LHCN-M2 (cell line): ENCODE results near the gene USH2A. TPM values are rescaled to one million over a fixed set of nuclear protein-coding genes. Genes with fewer than 3 reads are reported as not detected.

Experiments
- DNase-seq: peaks from one replicate; pipeline ENCODE4 v3.0.0-alpha.2; 2012; ENCODE audit warnings: low read depth
- total RNA-seq: library from RNA; depleted of rRNA; stranded (reverse); fragments of >200 nt; gene quantifications from 2 replicates; pipeline ENCODE4 v1.2.3, GENCODE V29; 2014

Gene USH2A
- total RNA-seq, 1 experiment from 2014 or later, result under 0.01 TPM

DNA sequence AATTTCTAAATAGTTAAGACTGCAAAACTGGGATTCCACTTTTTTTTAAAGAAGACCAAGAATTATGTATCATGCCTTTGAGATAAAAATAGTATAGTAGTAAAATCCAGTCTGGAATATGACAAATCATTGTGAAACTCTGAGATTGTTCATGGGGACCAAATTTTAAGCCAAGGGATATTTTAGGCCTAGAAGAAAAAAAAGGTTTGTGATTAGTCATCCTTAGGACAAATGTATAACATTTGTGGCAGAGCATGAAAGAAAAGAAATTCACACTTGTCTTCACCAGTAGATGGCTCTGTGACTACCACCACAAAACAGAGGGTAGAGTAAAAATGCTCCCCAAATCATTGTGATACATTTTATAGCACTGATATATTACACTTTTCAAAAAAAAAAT lies 630.1 kb downstream of the USH2A start:
- DNase-seq, result peak; percentile 84

DNA sequence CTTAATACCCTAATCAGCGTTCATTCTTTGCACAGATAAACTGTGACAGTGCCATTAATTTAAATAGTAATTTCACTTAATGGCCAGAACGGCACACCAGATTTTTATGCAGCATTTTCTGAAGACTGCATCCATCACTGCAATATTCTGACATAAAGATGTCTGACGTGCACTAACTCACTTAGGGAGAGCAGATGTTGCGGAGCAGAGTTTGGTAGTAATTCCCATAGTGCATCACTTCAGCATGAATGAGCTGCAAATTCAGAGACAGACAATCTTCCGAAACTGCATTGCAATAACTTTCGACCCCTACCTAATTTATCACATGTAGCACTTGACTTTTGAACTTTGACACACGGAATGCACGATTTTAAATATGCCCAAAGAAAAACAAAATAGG lies 630.8 kb downstream of the USH2A start:
- DNase-seq, result no peak

DNA sequence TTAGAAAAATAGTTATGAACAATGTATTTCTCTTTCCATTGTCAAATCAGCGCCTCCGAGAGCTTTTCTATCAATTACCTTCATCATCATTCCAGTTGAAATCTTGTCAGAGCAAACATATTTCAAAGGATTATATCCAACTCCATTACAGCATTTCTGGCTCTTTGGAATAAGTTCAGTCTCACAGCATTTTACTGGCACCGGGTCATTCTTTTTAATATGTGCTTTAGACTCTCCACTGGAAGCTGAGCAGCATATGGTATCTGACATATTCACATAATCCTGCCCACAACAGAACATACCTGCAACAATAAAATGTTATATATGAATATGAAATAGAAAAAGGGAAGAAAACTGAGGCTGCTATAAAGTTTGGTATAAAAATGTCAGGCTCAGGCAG lies 633.3 kb downstream of the USH2A start:
- DNase-seq, result no peak

DNA sequence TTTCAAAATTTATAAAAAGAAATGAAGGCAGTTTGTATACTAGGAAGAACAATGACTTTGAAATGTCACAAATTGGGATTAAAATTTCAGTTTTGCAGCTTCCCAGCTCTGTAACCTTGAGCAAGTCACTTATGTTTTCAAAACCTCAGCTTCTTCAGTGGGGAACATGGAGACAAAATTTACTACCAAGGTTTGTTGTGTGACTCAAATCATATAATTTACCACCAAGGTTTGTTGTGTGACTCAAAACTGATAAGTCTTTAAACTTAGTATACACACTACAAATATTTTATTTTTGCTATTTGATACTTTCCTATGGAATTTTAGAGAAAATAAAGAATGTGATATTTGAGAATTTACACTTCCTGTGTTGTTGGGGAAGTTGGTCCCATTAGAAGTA lies 636.3 kb downstream of the USH2A start:
- no peak for DNase-seq

DNA sequence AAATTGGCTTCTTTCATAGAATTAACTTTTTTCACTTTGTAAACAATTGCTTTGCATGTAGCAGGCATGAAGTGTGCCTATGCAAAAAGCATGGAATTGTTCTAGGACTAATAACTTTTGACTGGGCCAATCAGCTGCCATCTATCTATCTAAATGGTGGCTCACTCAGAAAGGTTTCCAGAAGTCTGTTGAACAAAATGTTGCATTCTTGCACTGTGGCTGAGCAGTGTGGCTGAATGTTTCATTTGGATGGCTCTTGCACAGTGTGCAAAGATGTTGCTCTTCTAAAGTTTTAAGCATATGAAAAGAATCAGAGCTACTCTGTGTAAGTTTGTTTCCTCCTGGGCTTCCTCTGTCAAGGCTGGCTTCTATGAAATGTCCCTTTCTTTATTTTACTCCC lies 642.6 kb downstream of the USH2A start:
- DNase-seq, result no peak

DNA sequence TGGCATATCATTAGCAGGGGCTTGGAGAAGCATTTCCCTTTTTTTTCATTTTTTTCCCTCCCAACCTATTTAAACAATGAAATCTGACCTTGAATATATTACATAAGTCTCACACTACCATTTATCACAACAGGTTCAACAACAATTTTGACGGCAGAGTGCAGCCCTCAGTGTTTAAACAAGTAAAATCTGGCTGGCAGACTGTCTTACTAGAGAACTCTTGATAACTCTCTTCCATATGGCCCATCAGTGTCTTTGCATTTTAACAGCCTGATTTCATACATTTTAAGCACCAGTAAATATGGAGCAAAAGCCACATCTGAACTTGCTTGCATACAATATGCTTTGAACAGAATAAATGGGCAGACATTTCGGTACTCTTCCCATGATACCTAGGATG lies 643.1 kb downstream of the USH2A start:
- no peak for DNase-seq

DNA sequence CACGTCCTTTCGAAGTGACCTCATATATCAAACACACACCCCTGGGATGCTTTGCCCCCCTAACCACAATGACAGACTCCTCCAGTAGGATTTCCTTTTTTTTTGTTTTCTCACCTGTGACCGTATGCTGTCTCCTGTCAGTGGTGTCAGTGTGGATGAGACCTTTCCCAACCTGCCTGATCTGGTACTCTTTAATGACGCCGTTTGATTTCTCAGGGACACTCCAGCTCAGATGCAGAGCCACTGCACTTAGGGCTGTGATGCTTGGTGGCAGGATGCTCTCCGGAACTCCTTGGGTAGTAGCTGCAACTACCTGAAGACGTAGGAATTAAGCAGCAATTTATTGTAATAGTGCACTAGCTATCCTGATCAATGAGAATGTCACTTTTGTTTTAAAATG lies 643.5 kb downstream of the USH2A start:
- DNase-seq, result no peak

DNA sequence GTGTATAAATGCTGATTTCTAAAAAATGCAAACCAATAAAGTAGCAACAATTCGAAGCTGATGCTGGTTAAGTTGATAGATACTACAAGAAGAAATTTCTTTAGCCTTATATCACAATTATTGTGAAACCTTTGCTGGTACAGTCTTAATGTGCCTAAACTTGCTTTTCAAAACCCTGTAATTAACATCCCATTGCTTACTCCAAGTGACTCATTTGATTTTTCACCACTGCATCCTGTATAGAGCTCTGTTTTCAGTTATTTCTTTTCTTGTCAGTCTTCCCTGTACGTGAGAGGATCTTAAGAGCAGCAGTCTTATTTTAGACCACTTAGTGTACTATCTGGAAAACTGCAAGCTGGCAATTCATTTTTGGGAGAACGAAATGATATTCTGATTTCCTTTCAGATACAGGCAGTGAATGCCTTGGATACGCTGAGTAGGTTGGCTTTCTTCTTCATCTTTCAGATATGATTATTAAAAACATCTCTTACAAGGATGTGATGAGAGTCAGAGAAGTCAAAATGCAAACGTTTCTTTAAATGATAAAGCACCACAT lies 645.8 kb downstream of the USH2A start:
- DNase-seq, result peak; percentile 42

DNA sequence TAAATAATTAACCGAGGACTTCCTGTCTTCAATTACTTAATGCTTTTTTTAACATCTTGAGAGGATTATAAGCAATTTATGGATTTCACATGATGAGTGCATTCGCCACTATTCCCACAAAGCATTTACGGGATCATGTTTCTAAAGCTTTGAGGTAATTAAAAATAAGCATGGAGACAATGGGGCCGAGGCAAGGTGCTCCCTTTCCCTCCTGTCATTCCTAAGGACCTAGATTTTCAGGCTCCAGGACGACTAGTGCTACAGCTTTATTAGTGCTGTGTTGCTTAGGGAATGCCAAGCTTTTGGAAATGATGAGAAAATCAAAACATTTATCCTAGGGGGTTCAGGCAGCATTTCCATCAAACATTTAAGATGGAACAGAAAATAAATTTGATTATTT lies 646.9 kb downstream of the USH2A start:
- DNase-seq, result no peak

DNA sequence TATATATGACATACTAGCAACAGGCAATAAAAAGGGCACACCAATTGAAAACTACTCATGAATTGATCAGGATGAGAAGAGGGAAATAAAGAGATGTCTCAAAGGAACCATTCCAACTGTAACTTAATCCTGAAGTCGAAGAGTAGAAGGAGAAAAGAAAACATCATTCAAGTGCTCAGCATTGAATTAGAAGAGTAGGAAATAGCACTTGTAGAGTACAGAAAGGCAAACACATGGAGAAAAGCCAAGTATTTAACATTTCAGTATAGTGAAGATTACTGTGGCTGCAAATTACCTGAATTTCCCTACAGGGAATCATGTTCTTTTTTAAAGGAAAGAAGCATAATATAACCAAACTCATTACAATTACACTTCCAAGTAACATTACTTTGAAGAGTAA lies 651.1 kb downstream of the USH2A start:
- DNase-seq, result no peak

DNA sequence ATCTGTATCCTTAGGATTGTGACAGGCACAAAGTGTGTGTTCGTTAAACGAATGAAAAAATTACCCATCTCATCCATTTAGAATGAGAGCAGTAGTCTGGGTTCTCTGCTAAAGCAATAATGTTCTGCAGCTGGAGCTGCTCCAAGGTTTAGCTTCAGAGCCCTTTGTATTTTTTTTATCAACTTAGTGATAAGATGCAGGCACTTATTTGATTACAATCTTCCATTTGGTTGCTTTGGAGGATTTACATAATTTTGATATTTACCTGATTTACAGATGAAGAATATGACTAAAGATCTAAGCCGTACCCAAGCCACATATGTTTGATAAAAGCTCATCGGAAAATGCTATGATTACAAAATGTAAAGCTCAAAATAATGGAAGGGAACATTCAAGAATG lies 654.9 kb downstream of the USH2A start:
- DNase-seq, result no peak

DNA sequence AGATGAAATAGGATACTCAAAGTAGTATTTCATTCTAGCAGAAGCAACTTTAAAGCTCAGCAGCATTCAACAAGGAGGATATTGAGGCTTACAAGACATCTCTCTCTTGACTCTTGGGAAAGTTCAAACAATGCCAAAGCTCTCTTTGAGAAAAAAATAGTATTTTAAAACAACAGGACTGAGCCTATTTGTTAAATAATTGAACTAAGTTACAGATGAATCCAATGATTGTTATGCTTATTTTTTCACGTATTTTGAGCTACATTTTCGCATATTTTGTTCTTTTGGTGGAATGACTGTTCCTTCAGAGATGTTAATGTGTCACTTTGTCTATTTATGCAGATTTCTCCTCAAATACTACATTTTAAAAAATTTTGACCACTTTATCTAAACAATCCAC lies 655.5 kb downstream of the USH2A start:
- DNase-seq, result no peak

DNA sequence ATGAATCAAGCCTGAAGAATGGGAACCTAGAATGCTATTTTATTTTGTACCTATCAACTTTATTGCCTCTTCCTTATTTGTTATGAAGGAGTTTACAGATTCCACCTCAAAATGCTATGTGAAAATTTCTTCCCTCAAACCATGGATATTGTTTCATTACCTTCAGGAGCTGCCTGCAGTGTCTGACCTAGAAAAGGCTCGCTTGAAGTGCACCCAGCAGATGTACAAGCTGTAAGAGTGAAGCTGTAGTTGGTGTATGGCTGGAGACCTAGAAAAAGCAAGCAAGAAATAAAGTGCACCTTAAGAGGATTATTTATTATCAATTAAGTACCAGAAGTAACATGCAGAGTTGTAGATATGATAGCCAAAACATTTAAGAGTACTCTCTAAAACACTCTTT lies 656.7 kb downstream of the USH2A start:
- no peak for DNase-seq

DNA sequence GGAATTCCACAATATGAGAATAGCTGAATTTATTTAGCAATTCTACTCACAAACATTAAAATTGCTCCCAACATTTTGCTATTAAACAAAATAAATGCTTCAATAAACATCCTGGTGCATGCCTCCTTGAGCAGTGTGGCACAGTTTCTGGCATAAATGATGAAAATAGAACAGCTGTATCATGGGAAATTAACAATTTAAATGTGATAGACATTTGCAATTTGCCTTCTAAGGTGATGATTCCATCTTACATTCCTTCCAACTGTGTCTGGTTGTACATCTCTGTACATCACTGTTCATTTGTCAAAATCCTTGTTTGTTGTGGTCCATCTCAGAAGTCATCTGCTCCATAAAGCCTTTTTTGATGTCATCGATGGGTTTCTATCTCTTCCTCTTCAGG lies 657.4 kb downstream of the USH2A start:
- DNase-seq, result no peak

DNA sequence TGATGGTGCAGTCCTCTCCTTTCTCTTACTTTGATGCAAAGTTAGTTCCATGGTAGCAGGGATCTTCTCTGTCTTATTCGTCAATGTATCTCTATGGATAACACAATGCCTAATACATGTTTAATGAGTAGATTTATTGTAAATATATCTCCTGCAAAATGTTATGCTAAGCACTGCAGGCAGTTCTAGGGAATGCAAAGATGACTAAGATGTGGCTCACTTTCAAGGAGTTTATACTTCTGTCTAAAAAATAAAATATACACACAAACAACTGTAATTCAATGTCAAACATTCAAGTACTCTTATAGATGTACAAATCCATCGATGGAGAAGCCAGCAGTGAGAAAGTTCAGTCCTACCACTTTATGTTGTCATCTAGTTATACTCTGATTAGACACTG lies 661.8 kb downstream of the USH2A start:
- DNase-seq, result no peak

DNA sequence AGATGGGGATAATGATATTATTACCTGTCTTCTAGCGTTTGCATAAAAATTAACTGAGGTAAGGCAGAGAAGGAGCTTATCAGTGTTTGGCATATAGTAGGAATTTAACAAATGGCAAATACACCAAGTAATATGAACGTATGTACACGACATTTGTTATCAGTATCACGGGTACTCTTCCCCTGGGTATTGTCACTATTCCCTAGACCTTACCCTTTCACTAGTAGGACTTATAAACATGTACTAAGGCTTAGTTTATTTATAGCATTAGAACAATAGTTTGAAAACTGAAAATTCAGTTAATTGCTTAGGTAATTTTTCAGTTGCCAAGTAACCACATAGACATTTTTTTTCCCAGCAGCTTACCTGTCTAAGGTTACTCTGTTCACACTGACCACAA lies 669.1 kb downstream of the USH2A start:
- no peak for DNase-seq

DNA sequence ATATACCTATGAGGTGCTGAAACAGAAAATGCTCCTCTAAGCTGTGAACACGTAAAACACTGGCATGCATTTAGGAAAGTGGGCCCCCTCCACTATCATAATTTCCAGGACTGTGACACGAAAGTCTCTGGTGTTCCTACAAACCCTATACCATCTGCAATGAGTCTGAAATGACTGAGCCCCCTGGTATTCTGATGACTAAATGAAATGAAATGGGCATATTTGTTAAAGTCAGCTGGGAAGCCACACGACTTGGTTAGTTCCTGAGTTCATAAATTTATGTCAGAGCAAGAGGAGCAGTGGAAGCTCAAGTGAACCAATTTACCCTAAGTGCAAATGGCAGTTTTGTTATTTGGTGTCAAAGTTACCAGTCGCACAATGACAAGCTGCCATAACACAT lies 673.8 kb downstream of the USH2A start:
- peak; percentile 79 for DNase-seq

DNA sequence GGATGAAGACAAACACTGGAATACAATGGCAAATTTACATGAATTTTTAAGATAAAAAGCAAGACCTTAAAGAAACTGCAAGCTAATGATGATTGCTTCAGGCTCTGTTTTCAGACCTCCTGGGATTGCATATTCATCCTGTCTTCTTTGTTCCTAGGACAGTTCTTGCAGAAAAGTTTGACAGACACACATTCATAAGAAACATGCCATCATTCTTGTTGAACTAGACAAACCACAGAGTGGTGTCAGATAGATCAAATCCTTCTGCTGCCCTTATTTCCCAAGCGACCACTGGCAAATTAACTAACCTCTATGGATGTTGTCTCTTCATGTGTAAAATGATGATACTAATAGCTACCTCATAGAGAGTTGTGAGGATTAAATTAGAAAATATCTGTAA lies 674.8 kb downstream of the USH2A start:
- peak; percentile 6 for DNase-seq

DNA sequence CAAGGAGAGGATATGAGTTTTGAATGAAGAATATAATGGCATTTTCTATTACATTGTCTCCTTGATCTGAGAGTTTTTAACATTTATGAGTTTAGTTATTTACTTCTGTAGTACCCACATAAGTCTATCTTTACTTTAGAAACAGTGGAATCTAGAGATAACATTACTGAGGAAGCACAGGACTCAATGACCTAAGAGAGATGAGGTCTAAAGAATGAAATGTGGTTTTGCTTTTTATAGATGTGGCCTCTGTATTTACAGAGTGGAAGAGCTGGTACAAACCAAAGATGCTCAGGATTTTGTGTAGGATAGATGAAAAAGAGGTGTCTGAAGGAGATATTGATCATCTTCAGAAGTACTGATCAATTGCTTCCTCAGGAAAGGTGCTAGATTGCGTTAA lies 678.8 kb downstream of the USH2A start:
- DNase-seq, result peak; percentile 15

DNA sequence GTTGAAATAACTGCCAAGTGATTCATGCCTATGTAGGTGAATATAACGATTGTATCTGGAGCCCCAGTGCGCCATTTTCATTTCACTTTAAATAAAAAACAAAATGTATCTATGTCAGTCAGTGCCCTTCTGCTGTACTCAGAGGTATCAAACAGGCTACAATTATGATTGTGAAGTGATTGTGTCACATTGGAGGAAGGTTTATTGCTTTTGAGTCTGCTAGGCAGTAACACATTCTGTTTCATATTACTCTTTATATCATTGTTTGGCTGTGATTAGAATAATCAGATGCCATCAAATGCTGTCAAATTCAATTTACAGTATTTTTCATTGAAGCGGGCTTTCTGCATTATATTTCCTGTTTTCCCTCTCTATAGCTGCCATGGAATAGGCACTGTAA lies 684.2 kb downstream of the USH2A start:
- no peak for DNase-seq

DNA sequence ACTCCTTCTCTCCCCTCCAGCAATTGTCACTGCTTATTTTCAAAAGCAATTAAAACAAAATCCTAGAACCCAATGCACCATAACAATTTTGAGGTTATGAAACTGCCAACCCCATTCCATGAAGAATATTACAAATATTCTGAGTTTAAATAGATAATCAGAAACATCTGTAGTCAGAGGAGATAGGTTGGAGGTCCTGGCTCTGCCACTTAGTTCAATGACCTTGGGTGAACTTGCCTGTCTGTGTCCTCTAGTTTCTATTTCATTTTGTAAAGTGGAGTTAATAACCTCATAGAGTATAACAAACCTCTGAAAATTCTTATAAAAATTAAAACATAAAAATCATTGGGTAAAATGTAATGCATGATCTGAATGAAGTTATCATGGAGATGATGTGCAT lies 691.5 kb downstream of the USH2A start:
- DNase-seq, result no peak

DNA sequence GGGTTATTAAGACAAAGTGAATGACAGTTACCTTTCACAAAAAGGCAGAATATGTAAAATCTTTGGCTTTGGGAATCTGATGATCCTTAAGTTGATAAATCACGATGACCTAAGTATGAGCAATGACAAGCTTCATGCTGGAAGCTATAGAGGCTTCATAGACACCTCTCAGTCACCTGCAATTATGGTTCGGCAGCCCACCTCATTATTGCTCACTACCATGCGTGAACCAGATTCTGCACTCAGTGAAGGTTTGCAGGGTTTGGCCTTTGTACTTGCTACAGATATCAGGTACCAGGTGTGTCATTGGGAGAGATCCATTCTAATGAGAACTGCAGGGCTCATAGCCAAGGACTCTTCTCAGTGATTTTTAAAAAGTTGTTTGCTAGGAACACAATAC lies 692.6 kb downstream of the USH2A start:
- no peak for DNase-seq

DNA sequence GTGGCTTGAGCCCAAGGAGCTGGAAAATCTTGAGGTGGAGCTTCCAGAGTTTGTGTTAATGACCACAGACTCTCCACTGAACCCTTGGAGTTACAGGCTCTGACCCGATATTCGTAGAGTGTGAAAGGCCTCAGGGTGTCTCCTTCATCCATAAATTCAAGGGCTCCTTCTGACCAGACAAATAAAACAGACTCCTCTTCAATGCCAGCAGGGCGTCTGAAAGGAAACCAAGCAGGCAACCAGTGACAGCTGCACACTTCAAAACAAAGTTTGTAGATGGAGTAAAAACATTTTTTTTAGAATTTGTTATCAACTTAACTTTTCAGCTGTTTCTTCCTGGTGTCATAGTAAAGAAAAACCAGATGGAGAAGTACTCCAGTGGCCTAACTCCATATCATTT lies 695.1 kb downstream of the USH2A start:
- DNase-seq, result peak; percentile 54

DNA sequence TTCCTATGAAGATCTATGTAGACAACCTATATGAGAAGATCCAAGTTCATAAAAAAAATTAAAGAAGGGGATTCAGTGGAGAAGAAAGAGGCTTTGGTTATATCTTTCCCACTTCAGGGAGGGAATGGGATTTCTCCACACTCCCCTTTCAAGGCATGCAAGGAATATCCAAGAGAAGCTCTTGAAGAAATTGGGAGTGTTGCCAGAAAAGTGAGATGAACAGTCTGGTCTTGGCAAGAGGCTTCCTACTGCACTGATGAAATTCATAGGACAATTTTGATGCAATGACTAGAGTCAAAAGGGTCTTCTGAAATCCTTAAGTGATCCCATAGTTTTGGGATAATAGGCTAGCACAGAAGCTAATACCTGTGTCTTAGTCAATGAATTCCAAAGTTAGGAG lies 703.1 kb downstream of the USH2A start:
- no peak for DNase-seq

DNA sequence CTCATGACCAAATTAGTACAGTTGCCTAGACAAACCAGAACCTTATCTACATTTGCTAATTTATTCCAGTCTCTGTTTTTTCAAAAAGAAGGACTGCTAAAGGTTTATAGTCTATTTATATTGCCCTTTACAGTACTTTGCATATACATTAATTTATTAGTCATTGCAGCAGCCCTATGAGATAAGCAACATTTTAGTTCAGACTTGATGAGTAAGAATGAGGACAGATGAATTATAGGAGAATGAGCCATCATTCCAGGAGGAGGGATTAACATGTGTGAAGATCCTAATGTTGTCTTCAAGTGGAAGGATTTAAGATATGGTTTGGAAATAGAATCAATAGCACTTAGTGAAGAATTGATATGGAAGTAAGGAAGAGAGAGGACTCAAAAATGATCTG lies 703.7 kb downstream of the USH2A start:
- DNase-seq, result peak; percentile 19
